Measurements from ENCODE around the gene TSPYL2.

The TSPYL2 gene

GRCh38 chrX:53081925-53082772 is at the start of gene TSPYL2:
TSPYL2 (plus strand) TSS chrX:53082367; CDS start chrX:53082499, 132 bp downstream.
- peak; percentile 89 for DNase-seq (ENCODE audit: low read depth)

DNA sequence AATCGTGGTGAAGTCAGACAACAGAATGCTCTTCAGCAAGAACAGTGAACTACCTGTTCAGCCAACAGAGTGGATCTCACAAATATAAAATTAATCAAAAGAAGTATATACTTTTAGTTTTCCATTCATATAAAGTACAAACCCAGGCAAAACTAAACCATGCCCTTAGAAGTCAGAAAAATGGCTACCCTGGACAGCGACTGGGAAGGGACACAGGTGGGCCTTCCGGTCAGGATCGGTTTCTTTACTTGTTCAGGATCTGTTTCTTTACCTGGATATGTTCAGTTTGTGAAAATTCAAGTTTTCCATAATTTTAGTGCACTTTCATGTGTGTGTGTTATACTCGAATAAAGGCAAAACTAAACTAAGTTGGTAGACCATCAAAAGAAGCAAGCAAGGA is 46.0 kb upstream of the TSPYL2 start:
- DNase-seq (ENCODE audit: low read depth) = no peak

GRCh38 chrX:53039236-53039635 is 42.9 kb upstream of the TSPYL2 start:
- no peak for DNase-seq (ENCODE audit: low read depth)

DNA sequence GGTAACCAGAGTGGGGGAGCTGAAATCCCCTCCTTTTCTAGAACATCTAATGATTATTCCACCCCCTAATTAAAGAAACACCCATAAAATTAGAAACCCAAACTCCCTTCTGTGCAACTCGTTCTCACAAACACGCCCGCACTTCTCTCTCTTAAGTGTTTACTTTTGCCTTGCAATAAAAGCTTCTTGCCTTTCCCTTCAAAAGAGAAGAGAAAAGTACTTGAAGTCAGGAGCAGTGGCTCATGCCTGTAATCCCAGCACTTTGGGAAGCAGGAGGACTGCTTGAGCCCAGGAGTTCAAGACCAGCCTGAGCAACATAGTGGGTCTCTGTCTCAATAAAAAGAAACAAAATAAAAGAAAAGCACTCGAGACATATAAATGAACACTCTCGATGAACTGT is 37.2 kb upstream of the TSPYL2 start:
- no peak for DNase-seq (ENCODE audit: low read depth)

GRCh38 chrX:53047228-53047627 is 34.9 kb upstream of the TSPYL2 start:
- no peak for DNase-seq (ENCODE audit: low read depth)

DNA sequence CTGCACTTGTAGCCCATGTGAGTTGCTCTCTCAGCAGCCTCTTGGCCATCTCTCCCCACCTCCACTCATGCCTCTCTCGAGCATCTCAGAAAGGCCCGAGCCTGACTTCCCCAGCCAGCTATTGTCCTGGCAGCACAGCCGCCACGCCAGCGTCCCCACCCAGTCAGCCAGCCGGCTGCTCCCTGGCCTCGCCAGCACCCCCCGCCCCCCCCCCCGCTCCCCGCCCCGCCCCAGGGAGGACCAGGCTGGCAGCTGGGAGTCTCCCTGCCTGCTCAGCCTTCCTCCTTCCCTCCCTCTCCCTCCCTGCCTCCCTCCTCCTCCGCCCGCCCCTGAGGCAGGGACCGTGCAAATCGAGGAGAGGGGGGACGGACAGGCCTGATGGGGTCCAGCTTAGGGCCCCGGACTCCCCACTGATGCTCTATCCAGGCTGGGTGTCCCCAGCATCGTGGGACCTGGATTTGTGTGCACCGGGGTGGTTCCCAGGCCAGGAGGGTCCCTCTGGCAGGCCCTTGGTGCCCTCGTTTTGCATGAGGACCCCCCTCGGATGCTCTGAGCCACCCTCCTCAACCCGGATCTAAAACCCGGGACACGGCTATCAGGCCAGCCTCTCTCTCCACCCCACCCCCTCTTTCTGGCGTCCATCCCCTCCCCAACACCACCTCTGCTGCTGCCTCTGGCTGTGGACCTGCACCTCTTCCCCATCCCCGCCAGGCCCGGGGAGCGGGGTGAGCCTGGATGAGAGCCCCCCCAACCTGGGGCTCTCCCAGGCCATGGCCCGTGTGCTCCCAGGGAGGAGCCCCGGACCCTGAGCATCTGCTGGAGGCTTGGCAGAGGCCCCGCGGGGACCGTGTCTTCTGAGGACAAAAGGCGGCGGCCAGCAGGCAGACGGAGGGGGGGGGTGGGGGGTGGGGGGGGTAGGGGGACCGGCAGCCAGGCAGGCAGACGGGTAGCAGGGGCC is 33.7 kb upstream of the TSPYL2 start, which contains the start of gene GPR173:
TSS of gene GPR173 (plus strand) at position 621 of the 958 bp plus-strand sequence. CDS start 27,833 bp downstream, outside the sequence.
- no peak for DNase-seq (ENCODE audit: low read depth)

- no peak for DNase-seq (ENCODE audit: low read depth)
Measured at GRCh38 chrX:53049127-53049517, 33.0 kb upstream of the TSPYL2 start.

DNA sequence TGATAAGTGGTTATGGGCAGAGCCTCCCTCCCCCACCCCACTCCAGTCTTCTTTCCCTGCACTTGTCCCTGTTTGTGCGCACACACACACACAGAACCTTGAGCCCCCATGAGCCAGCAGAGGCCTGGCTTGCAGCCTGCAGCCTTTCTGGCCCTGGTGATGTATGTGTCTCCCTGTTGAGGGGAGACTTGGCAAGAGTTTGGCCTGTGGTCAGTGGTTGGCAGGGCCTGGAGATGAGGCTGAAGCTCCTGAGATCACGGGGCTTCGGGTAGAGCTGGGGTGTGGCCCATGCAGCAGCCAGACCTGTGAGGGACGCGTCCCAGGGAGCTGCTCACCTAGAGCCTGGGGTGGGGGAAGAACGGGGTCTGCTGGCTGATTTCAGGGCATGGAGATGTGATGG is 31.3 kb upstream of the TSPYL2 start:
- DNase-seq (ENCODE audit: low read depth) = no peak

DNA sequence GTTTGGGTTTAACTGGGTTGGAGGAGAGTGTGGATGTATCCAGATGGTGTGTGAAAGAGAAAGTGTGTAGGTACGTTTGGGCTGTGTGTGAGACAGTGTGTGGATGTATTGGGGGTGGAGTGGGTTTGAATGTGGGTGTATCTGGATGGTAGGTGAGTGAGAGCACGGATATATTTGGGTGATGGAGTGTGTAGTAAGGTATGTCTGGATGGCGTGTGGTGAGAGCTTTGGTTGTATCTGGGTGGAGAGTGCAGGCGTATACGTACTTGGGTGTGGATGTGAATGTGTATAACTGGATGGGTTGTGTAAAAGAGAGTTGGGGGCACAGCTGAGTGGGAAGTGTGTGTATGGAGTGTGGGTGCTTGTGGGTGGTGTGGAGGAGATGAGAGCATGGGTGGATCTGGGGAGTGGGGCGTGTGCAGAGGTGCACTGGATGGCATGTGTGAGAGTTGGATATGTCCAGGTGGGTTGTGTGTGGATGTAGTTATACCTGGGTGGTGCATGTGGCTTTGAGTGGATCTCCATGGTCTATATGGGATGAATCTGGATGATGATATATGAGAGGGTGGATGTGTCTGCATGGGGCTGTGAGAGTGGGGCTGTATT is 26.8 kb upstream of the TSPYL2 start:
- no peak for DNase-seq (ENCODE audit: low read depth)

DNA sequence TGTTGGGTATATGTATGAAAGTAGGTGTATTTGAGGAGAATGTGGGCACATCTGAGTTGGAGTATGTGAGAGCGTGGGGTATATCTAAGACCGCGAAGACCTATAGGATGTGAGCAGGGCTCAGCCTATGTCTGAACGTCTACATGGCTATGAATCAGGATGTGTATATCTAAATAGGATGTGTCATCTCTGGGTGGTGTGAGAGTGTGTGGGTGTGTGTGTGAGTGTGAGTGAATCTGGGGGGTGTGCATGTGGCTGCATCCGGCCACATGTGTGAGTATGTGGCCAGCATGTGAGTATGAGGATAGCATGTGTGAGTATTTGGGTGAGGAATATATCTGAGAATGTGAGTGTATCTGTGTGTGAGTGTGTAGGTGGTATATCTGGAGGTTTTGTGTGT is 25.9 kb upstream of the TSPYL2 start:
- DNase-seq (ENCODE audit: low read depth) = no peak

DNA sequence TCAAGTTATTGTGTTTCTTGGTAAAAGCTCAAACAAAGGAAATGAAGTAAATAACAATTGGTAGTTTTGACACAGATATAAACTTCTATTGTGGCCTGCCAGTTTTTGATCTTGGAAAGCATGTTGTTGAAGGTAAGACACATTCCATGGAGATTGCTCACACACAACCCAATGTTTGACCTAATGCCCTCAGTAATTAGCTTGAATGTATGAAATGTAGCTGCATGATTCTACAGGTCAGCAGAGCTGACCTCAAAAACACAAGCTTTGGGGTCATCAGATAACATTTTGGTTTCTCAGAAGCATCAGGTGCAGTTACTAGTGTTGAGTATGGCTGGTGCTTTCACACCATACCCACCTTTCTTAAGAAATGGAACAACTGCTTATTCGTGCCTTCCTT is 17.1 kb upstream of the TSPYL2 start:
- DNase-seq (ENCODE audit: low read depth) = no peak

DNA sequence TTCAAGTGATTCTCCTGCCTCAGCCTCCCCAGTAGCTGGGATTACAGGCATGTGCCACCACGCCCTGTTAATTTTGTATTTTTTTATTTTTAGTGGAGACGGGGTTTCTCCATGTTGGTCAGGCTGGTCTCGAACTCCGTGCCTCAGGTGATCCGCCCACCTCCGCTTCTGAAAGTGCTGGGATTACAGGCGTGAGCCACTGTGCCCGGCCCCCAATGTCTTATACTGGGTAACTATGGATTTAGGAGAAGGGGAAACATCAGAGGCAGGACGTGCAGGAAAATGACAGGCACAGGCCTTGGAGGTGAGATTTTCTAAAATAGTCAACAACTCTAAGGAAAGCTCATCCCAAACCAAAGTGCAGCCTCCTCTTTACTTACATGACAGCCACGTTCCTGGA is 11.1 kb upstream of the TSPYL2 start:
- no peak for DNase-seq (ENCODE audit: low read depth)

DNA sequence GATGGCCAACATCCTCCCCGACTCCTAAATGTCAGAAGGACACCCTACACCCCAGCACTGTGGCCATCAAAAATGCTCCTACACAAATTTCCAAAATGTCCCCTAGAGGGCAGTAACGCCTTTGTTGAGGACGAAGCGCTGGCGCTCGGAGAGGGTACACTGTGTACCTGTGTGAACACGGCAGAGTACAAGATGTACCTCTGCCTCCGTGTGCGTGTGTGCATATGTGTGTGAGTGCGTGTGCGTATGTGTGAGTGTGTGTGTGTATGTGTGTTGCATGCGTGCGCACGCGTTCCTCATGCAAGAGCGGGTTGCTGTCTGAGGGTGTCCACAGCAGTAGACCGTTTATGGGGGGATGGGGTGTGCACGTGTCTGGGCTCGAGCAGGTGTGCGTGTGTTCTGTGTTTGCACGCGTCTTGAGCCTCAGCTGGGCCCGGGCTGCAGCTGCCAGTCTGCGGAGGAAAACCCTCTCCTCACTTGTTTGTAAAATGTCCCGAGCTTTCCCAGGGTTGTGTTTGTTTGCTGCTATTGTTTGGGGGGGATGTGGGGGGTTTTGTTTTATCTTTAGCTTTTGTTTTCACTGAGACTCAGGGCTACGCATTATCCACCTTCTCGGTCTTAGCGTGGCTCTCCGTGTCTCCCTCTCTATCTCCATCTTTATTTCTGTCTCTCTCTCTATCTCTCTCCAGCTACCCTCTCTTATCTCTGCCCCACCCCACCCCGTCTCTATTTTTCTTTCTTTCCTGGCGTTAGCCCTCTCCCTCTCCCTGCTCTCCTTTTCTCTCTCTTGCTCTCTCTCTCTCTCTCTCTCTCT is 10.4 kb upstream of the TSPYL2 start:
- DNase-seq (ENCODE audit: low read depth) = no peak

DNA sequence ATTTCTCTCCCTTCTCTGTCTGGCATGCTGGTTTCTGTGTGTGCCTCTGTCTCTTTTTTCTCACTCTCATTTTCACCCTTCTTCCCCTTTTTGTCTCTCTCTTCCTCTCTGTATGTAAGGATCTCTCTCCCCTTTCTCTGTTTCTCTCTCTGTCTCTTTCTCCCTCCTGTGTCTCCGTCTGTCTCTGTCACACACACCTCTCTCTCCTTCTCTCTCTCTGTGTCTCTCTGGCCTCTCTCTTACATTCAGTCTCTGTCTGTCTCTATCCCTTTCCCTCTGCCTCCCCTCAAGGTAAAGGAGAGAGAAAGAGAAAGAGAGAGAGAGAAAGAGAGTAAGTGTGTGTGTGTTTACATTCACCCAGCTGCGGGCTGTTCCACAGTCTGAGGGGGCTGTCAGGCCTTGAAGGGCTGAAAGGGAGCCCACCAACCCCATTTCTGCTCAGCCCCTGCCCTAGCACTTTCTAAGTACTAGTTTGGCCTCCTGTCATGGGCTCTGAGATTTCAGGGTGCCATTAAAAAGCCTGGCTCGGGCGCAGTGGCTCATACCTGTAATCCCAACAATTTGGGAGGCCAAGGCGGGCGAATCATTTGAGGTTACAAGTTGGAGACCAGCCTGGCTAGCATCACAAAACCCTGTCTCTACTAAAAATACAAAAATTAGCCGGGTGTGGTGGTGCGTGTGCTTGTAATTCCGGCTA is 9.6 kb upstream of the TSPYL2 start:
- DNase-seq (ENCODE audit: low read depth) = no peak

DNA sequence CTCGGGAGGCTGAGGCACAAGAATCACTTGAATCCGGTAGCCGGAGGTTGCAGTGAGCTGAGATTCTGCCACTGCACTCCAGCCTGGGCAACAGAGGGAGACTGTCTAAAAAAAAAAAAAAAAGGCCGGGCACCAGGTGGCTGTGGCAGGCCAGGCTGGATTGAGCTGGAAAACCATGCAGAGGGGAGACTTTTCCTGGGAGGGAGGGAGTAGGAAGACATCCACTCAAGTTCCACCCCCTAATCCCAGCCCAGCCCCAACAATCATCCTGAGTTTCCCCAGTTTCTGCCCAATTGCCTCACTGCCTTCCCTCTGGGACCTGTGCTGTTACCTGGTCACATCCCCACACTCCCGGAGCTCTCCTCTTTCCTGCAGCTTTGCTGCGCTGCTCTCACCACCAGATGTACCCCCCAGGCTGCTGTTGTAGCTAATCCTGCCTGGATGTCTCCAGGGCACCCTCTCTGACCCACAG is 9.0 kb upstream of the TSPYL2 start:
- no peak for DNase-seq (ENCODE audit: low read depth)

DNA sequence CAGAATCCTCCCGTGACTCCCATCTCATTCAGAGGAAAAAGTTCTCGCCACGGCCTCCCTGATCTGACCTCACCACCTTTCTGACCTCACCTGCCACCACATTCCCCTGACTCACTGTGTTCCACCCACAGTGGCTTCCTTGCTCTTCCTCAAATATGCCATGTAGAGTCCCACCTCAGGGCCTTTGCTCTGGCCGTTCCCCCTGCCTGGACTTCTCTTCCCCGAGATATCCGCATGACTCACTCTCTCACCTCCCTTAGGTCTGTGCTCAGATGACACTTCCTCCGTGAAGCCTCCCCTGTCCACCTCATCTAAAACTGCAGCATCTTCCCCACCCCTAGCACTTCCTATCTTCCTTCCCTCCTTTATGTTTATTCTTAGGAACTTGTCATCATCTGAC is 7.2 kb upstream of the TSPYL2 start:
- DNase-seq (ENCODE audit: low read depth) = no peak

GRCh38 chrX:53076671-53077070 is 5.5 kb upstream of the TSPYL2 start:
- no peak for DNase-seq (ENCODE audit: low read depth)

- no peak for DNase-seq (ENCODE audit: low read depth)
Measured at GRCh38 chrX:53077207-53078197, 4.7 kb upstream of the TSPYL2 start.

DNA sequence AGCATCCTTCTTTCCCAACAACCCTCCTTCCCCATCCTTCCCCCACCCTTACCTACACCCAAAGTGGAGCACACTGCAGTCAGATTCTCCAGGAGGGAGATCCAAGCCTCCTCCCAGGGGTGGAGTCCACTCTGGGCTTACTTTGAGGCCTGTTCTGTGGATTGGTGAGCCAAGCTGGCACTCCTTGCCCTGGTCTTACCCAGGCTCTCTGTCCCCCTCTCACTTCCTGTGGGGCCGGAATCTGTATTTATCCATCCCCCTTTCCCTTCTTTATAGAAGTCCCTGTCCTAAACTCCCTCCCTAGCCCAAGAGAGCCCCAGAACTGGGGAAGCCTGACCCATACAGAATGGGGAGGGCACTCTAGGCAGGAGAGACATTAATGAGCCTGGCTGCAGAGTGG is 3.2 kb upstream of the TSPYL2 start:
- no peak for DNase-seq (ENCODE audit: low read depth)
